Gastroesophageal sphincter (tissue), 4 donors: Measurements from ENCODE around the gene NSUN3. TPM values are rescaled to one million over a fixed set of nuclear protein-coding genes. Genes with fewer than 3 reads are reported as not detected.
A peak's percentile ranks its signal among the peaks of the same experiment; 100 is the strongest.

Experiments used
- ATAC-seq: fragments of 150-250 bp; one replicate; pipeline ENCODE4 v1.9.1; 2016; ENCODE audit warnings: mild to moderate bottlenecking, moderate library complexity
- H3K27ac ChIP-seq, 4 donors: fragments of 200-600 bp; sonication (generic) in 3 of 4; 1 replicate in 3 of 4; 2 replicates in 1 of 4; pipeline ENCODE4 v1.5.1; 2016 to 2019
- H3K27me3 ChIP-seq: fragments of 200-600 bp; sonication (generic); one replicate; pipeline ENCODE4 v1.5.1; 2019
- H3K36me3 ChIP-seq, 2 donors: fragments of 200-600 bp; sonication (generic); one replicate each; pipeline ENCODE4 v1.5.1; 2019; ENCODE audit warnings: control low read depth in 1 of 2
- H3K4me1 ChIP-seq, 3 donors: fragments of 200-600 bp; sonication (generic); 1 replicate in 2 of 3; 2 replicates in 1 of 3; pipeline ENCODE4 v1.5.1; 2016 to 2019; ENCODE audit warnings: control low read depth in 2 of 3
- H3K4me3 ChIP-seq, 2 donors: fragments of 200-600 bp; sonication (generic); one replicate each; pipeline ENCODE4 v1.5.1; 2019; ENCODE audit warnings: mild to moderate bottlenecking in 1 of 2, moderate library complexity in 1 of 2
- H3K9me3 ChIP-seq, 3 donors: fragments of 200-600 bp; sonication (generic); one replicate each; pipeline ENCODE4 v1.5.1; 2017 to 2019; ENCODE audit warnings: control low read depth in 2 of 3
- CTCF ChIP-seq, 4 experiments: fragments of 200-600 bp in 2 of 4; fragments of 450-650 bp in 2 of 4; sonication (generic) in 1 of 4; IDR thresholded peaks; one replicate each; pipeline ENCODE4 v1.5.1; 2017 to 2019; ENCODE audit warnings: antibody characterized with exemption in 4 of 4, mild to moderate bottlenecking in 2 of 4, moderate library complexity in 2 of 4
- EP300 ChIP-seq: sonication (generic); formaldehyde crosslinking; IDR thresholded peaks from one replicate; pipeline ENCODE4 v1.6.1; 2017; ENCODE audit warnings: antibody characterized with exemption, mild to moderate bottlenecking
- POLR2A ChIP-seq, 2 donors: fragments of 450-650 bp; IDR thresholded peaks; one replicate each; pipeline ENCODE4 v1.6.1; 2017; ENCODE audit warnings: antibody characterized with exemption in 2 of 2, mild to moderate bottlenecking in 2 of 2, moderate library complexity in 1 of 2
- POLR2AphosphoS5 ChIP-seq: sonication (generic); formaldehyde crosslinking; IDR thresholded peaks from one replicate; pipeline ENCODE4 v1.6.1; 2017; ENCODE audit warnings: antibody characterized with exemption
- WGBS, 2 donors: methylation state at CpG; one replicate each; pipeline ENCODE4 v1.1.5; 2018; ENCODE audit warnings: low coverage in 1 of 2; 5-methylcytosine and 5-hydroxymethylcytosine counted together
- total RNA-seq, 4 donors: library from RNA; depleted of rRNA; stranded (reverse); fragments of >200 nt; gene quantifications; one replicate each; pipeline ENCODE4 v1.1.0, GENCODE V29; 2016

The NSUN3 gene
- total RNA-seq, 4 donors from 2014 or later = 4.7 to 12.8 (median 9.2) TPM

- Histone ChIP-seq H3K36me3 (peaks cover 0 to 17% of the 10 kb centered on the region in 2 donors), H3K4me3 (no peak overlapping the region), H3K27ac (no peak overlapping the region), H3K4me1 (peaks cover 0 to 45% (median 12%) of the 10 kb centered on the region in 3 donors), H3K27me3 (no peaks in the 10 kb centered on the region), H3K9me3 (no peaks in the 10 kb centered on the region)
- 56 to 93% methylated on average over 1 of the region's 1 CpG for WGBS, 2 donors
- TF ChIP-seq POLR2AphosphoS5 (no peak), POLR2A (IDR thresholded peaks at IDR 0.05) (no peak), EP300 (no peak)
- no peak for ATAC-seq
These were observed 3.1 kb downstream of the NSUN3 start for GRCh38 chr3:94065819-94066480.

- 81 to 89% methylated on average over 4 to 5 of the region's 6 CpGs for WGBS, 2 donors
- Histone ChIP-seq H3K9me3 (no peaks in the 10 kb centered on the region), H3K27ac (no peak overlapping the region), H3K4me1 (peaks cover 0 to 43% (median 12%) of the 10 kb centered on the region in 3 donors), H3K27me3 (no peaks in the 10 kb centered on the region), H3K4me3 (no peak overlapping the region), H3K36me3 (peaks cover 0 to 24% of the 10 kb centered on the region in 2 donors)
- no peak for ATAC-seq
- no peak for TF ChIP-seq EP300
- TF ChIP-seq POLR2A (IDR thresholded peaks at IDR 0.05) = no peak
- no peak for TF ChIP-seq CTCF (IDR thresholded peaks at IDR 0.05)
These were observed 3.9 kb downstream of the NSUN3 start for GRCh38 chr3:94066506-94067500.

GRCh38 chr3:94069194-94069813, 6.4 kb downstream of the NSUN3 start:
- WGBS, 2 donors = 21 to 39% methylated on average over 4 of the region's 4 CpGs
- Histone ChIP-seq H3K9me3 (no peaks in the 10 kb centered on the region), H3K36me3 (peaks cover 0 to 38% of the 10 kb centered on the region in 2 donors), H3K4me1 (peaks cover 0 to 29% (median under 1%) of the 10 kb centered on the region in 3 donors), H3K27ac (no peak overlapping the region), H3K27me3 (no peaks in the 10 kb centered on the region), H3K4me3 (no peak overlapping the region)
- ATAC-seq = no peak
- peak; percentile 39 to 63 (median 55) for TF ChIP-seq CTCF (IDR thresholded peaks at IDR 0.05)
- TF ChIP-seq EP300 = no peak
- no peak for TF ChIP-seq POLR2AphosphoS5

- no peak overlapping the region for H3K4me3 ChIP-seq
- no peaks in the 10 kb centered on the region for H3K27me3 ChIP-seq
- TF ChIP-seq POLR2AphosphoS5 (no peak), EP300 (no peak), POLR2A (IDR thresholded peaks at IDR 0.05) (no peak), CTCF (IDR thresholded peaks at IDR 0.05) (no peak)
- peaks cover 0 to 38% of the 10 kb centered on the region in 2 donors for H3K36me3 ChIP-seq
- WGBS, 2 donors = 82 to 90% methylated on average over 4 to 6 of the region's 6 CpGs
- H3K27ac ChIP-seq = no peak overlapping the region
- no peak for ATAC-seq
- peaks cover 0 to 18% (median 0%) of the 10 kb centered on the region in 3 donors for H3K4me1 ChIP-seq
- no peaks in the 10 kb centered on the region for H3K9me3 ChIP-seq
These were observed 7.6 kb downstream of the NSUN3 start for GRCh38 chr3:94070341-94070911.
